Left ventricle myocardium superior (tissue), 1 donor: ENCODE data around the gene RUSC1. TPM values are rescaled to one million over a fixed set of nuclear protein-coding genes. Genes with fewer than 3 reads are reported as not detected.

Source experiments
- ATAC-seq: fragments of 200-7000 bp; cut with Tn5 transposase; one replicate; pipeline ENCODE4 v1.9.1; 2020; ENCODE audit warnings: mild to moderate bottlenecking, moderate library complexity
- DNase-seq: peaks from one replicate; pipeline ENCODE4 v3.0.0-alpha.2; 2020
- intact Hi-C: fragments of 100-400 bp; cut with micrococcal nuclease; formaldehyde crosslinking; loops from one replicate; pipeline ENCODE4 v1.11.0; 2022
- total RNA-seq: library from RNA; stranded (reverse); fragmentation: NEBNext Ultra II Directional; extraction: Animal tissue kit (Norgen Biotek cat#: 25700); gene quantifications from one replicate; pipeline ENCODE4 v1.2.1, GENCODE V29; 2021
- donor health status: DM: no; HTN: yes; CAD: no; lungs with severe emphysema.

Gene RUSC1
- total RNA-seq, 1 donor from 2014 or later: 22.0 TPM

DNA sequence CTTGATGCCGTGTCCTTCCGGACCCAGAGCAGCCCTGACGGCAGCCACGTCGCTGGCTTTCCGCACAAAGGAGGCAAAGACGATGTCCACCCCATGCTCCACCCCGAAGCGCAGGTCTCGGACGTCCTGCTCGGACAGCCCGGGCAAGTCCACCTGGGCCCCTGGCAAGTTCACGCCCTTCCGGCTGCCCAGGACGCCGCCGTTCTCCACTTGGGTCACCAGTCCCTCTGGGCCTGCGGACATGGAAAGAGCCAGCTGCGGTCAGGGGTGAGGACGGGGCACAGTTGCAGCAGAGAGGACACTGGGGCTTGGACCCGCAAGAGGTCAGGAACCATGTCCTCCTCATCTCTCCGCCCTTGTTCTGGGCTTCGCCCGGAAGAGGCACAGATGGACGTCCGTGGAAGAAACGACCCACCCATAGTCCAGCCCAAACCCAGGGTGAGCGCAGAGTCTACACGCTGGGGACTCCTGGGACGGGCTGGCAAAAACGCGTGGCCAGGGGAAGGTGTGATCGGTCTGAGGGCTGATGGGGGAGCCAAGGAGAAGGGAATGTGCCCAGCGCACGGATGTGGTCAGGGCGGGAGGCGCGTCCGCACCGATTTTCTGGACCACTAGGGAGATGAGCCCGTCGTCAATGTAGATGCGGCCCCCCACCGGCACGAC, 26.0 kb upstream of the RUSC1 start:
- intact Hi-C loops: no loop called here
- DNase-seq: no peak
- peak; percentile 17 for ATAC-seq

DNA sequence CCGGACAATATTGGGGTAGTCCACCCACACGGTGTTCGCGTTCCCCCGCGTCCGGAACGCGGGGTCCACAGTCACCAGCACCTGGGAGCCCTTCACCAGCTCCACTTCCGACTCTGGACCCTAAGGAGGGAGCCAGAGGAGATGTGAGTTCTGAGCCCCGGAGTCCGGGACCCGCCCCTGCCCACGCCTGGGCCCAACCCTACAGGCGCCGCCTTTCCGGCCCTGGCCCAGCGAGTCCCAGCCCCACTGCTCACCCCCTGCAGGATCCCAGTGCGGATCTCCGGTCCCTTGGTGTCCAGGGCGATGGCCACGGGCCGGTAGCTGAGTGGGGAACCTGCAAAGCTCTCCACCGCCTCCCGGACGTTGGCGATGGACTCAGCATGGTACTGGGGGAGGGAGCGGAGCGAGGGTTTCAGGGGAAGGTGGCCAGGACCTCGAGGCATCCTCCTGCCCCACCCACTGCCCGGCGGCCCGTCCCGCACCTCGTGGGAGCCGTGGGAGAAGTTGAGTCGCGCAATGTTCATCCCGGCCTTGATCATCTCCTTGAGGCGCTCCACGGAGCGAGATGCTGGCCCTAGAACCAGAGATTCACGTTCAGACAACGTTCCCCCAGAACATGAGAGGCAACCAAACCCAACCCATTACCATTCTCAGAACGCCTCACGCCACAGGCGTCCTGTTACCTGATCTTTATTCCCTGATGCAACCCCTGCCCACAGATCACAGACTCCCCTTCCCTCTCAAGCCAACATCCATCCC, 25.3 kb upstream of the RUSC1 start:
- no peak for DNase-seq
- peak; percentile 38 for ATAC-seq
- intact Hi-C loops: no loop called here

- ATAC-seq (no peak), DNase-seq (no peak)
- intact Hi-C loops: no loop called here
Observed at GRCh38 chr1:155295942-155296267, 24.8 kb upstream of the RUSC1 start.

GRCh38 chr1:155296661-155297060, 24.0 kb upstream of the RUSC1 start:
- no peak for ATAC-seq
- intact Hi-C loops: no loop called here
- DNase-seq: no peak

- DNase-seq: no peak
- no peak for ATAC-seq
- intact Hi-C loops: no loop called here
Observed at GRCh38 chr1:155297384-155297783, 23.3 kb upstream of the RUSC1 start.

- DNase-seq: no peak
- ATAC-seq: no peak
- intact Hi-C loops: no loop called here
Observed at GRCh38 chr1:155300024-155300423, 20.7 kb upstream of the RUSC1 start.

DNA sequence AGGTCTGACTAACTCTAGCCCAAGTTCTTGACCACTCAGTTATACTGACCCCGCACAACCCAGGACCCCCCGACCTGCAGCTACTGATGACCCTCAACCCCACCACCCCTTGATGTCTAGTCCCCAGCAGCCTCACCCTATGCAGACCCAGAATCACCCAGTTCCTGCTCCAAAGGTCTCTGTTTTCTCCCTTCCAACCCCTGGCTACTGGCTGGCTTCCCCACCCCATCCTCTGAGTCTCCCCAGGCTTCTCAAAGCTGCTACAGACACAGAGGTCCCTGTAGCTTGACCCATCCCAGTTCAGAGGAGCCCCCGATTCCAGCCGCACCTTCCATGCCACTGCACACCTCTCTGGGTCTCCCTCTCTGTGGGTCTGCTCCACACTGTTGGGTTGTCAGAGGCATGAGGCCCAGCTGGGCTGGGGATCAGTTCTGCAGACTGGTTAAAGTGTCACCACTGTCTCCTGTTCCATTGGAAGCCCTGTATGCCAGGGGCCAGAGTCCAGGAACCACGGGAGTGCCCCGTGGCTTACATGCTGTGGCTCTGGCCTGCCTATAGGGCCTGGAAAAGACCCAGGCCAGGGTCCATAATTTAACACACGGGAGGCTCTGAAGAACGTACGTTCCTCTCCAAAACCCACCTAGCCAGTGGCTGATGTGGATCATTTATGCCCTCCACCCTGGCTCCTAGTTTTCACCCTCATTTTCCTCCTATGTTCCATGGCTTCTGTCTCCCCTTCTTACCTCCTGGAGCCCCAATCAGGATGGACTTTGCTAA, 20.0 kb upstream of the RUSC1 start:
- ATAC-seq: no peak
- intact Hi-C loops: no loop called here
- no peak for DNase-seq

GRCh38 chr1:155301342-155301841, 19.3 kb upstream of the RUSC1 start, which contains the start of gene PKLR:
TSS of gene PKLR (minus strand) at chr1:155301438. CDS start at chr1:155301395, 43 bp downstream.
- DNase-seq (no peak), ATAC-seq (no peak)
- intact Hi-C loops: no loop called here

GRCh38 chr1:155304558-155305063, 16.1 kb upstream of the RUSC1 start:
- DNase-seq (no peak), ATAC-seq (no peak)
- intact Hi-C loops: no loop called here

DNA sequence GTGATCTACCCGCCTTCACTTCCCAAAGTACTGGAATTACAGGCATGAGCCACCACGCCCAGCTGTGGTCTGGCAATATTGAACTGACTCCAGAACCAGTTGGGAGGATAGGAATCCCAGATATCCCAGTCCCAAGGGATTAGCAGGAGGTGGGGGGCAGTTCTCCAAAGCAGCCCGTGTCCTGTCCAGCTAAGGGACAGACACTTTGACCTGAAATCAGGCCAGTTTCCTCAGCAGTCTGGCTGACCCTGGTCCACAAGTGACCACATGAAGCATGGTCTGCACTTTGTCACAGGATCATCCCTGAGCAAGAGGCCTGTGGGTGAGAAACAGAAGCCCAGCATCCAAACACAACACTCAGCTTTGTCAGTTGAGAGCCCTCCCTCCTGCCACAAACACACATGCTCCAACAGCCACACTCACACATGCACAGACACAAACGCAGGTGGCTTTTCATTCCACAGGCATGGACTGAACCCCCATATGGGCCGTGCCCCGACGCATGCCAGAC, 14.8 kb upstream of the RUSC1 start:
- intact Hi-C loops: no loop called here
- no peak for ATAC-seq
- DNase-seq: no peak

DNA sequence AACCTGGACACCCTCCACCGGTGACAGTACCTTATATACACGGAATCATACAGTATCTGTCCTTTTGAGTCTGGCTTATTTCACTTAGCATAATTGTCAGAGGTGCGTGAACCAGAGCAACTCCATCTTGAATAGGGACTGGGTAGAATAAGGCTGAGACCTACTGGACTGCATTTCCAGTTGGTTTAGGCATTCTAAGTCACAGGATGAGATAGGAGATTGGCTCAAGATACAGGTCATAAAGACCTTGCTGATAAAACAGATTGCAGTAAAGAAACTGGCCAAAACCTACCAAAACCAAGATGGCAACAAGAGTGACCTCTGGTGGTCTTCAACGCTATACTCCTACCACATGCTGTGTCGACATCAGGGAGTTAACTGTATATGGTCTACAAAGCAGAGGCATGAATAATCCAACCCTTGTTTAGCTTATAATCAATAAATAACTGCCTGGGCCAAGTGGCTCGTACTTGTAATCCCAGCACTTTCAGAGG, 13.4 kb upstream of the RUSC1 start:
- ATAC-seq: no peak
- intact Hi-C loops: no loop called here
- DNase-seq: no peak

GRCh38 chr1:155308493-155309422, 11.9 kb upstream of the RUSC1 start, which contains the start of gene FDPS:
TSS of gene FDPS (plus strand) at chr1:155308866. CDS start at chr1:155309790, 924 bp downstream.
- intact Hi-C loops: no loop called here

DNA sequence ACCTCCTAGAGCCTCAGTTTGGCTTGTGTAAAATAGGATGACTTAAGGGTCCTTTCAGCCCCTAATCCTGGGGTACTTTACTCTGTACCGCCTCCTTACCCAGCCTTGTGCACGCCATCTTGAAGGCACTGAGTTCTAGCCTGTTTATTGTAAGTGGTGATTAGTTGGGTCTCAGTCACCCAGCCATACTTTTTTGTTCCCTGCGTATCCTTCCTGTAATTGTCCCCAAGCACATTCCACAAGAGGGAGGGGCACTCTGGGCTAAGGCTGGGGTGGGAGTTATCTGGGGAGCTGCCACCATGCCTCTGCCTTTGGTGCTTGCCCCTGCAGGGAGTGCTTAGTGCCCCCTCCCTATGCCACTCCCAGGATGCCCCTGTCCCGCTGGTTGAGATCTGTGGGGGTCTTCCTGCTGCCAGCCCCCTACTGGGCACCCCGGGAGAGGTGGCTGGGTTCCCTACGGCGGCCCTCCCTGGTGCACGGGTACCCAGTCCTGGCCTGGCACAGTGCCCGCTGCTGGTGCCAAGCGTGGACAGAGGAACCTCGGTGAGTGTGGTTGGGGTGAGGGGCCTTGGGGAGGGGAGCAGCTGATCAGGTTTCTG, 11.2 kb upstream of the RUSC1 start:
- intact Hi-C loops: no loop called here
- ATAC-seq (peak; percentile 2), DNase-seq (peak; percentile 55)

More at GRCh38 chr1:155308493-155309422, 11.9 kb upstream of the RUSC1 start, which contains the start of gene FDPS:
- ATAC-seq (peak; percentile 99), DNase-seq (peak; percentile 99)

DNA sequence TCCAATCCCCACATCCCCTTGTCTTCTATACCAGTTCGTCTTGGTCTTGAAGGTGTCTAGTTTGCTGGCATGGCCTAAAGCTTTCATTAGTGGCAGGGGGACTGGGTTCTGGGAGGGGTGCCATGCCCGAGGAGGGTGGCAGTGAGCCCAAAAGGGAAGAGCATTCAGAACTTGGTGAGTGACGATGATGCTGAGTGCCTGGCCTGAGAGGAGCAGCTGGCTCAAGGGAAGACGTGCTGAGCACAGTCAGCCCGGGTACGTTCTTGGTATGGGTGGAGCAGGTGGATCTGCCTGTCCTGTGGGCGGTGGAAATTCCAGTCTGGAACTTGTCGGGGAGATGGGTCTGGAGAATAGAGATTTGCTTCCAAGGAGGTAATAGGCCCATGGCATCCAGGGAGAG, 7.4 kb upstream of the RUSC1 start:
- intact Hi-C loops: no loop called here
- ATAC-seq (no peak), DNase-seq (no peak)

DNA sequence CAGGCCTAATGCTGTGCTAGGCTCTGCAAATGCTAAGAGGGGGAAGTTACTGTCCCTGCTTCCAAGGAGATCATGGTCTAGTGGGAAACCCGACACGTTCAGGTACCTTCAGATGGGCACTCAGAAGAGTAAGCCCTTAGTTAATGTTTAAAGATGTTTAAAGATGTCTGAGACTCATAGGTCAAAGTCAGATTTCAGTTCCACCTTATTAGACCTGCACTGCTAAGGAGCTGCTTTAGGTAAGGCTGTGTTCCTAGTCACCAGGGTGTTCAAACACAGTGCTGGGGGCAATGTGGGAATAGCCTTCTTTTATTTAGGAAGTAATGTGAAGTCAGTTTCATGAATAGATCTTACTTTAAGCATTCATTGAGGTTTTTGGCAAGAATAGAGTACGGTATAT, 3.8 kb upstream of the RUSC1 start:
- no peak for ATAC-seq
- no peak for DNase-seq
- intact Hi-C loops: no loop called here

DNA sequence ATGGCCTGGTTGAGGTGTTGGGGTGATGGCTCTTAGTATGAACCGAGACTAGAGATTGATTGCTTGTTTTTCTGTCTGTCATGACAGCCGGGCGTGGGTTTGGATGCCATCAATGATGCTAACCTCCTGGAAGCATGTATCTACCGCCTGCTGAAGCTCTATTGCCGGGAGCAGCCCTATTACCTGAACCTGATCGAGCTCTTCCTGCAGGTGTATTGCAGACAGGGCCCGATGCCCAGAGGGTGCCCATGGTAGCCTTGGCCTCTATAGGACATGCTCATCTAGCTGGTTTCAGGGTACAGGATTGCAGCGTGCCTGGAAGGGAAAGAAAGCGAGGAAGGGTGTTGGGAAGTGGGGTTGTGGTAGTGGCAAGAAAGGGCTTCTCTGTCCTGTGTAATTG, 2.6 kb upstream of the RUSC1 start:
- intact Hi-C loops: no loop called here
- ATAC-seq: no peak
- no peak for DNase-seq

- intact Hi-C loops: no loop called here
- DNase-seq (no peak), ATAC-seq (no peak)
Observed at GRCh38 chr1:155319536-155319935, 1.2 kb upstream of the RUSC1 start.

- DNase-seq (no peak), ATAC-seq (no peak)
- intact Hi-C loops: loop anchor here (10.0 kb wide), 1 partner anchor 45 kb away; the partner anchor contains the start of genes CLK2 and HCN3
Observed at GRCh38 chr1:155320252-155320651, 442 bp upstream of the RUSC1 start.
